ENCODE results near the gene TRPV6.

- TF ChIP-seq CTCF (IDR thresholded peaks at IDR 0.05) = no peak
- TF ChIP-seq POLR2A (IDR thresholded peaks at IDR 0.05) = no peak
- TF ChIP-seq POLR2AphosphoS5 (IDR thresholded peaks at IDR 0.05) = no peak
Measured at GRCh38 chr7:142906643-142907042, 21.1 kb upstream of the TRPV6 start.
